Osteoblast (primary cell): ENCODE results near the gene TNFSF18. TPM values are rescaled to one million over a fixed set of nuclear protein-coding genes. Genes with fewer than 3 reads are reported as not detected.

Source experiments
- total RNA-seq: library from RNA; depleted of rRNA; stranded (reverse); fragments of >200 nt; gene quantifications from 2 replicates; pipeline ENCODE4 v1.2.3, GENCODE V29; 2012

Gene TNFSF18
- total RNA-seq, 1 donor: 0.36 TPM

Other genes with a start within 250 kb of the TNFSF18 start
- gene TNFSF4, start 156.4 kb upstream of the TNFSF18 start, total RNA-seq: 0.59 and 1.1 TPM in 2 replicates